NCI-H2196 treated with DMSO at 0.1 percent for 48 hours (cell line): Measurements from ENCODE around the gene IL1RAP.
"Not testable (repeated sequence)": the region's sequence is repeated elsewhere in the genome, so short reads cannot be mapped to it uniquely, and the experiment has no call there.

Source experiments
- DNase-seq: peaks from one replicate; lab custom pipeline; 2025; ENCODE audit not compliant: unreplicated experiment; lab: John Stamatoyannopoulos, UW

Gene IL1RAP

GRCh38 chr3:190505381-190506003 lies 8.4 kb upstream of the IL1RAP start:
- DNase-seq: no peak

GRCh38 chr3:190506271-190506670 lies 7.6 kb upstream of the IL1RAP start:
- no peak for DNase-seq

GRCh38 chr3:190512666-190513065 lies 1.2 kb upstream of the IL1RAP start:
- no peak for DNase-seq

- no peak for DNase-seq
These were observed 698 bp downstream of the IL1RAP start for GRCh38 chr3:190514413-190515153.

- no peak for DNase-seq
These were observed 2.5 kb downstream of the IL1RAP start for GRCh38 chr3:190516416-190516815.

GRCh38 chr3:190517687-190518086 lies 3.8 kb downstream of the IL1RAP start:
- DNase-seq: no peak

- not testable (repeated sequence) for DNase-seq
These were observed 4.6 kb downstream of the IL1RAP start for GRCh38 chr3:190518531-190518930.

GRCh38 chr3:190519886-190520285 lies 6.0 kb downstream of the IL1RAP start:
- DNase-seq: no peak

- DNase-seq: no peak
These were observed 8.1 kb downstream of the IL1RAP start for GRCh38 chr3:190521998-190522397.

- no peak for DNase-seq
These were observed 8.8 kb downstream of the IL1RAP start for GRCh38 chr3:190522621-190523222.

- DNase-seq: no peak
These were observed 11.1 kb downstream of the IL1RAP start for GRCh38 chr3:190524942-190525341.

GRCh38 chr3:190525634-190526033 lies 11.7 kb downstream of the IL1RAP start:
- no peak for DNase-seq

- DNase-seq: no peak
These were observed 13.2 kb downstream of the IL1RAP start for GRCh38 chr3:190526787-190527762.

- no peak for DNase-seq
These were observed 14.8 kb downstream of the IL1RAP start for GRCh38 chr3:190528706-190529105.

- no peak for DNase-seq
These were observed 17.5 kb downstream of the IL1RAP start for GRCh38 chr3:190531406-190531805.

- DNase-seq: no peak
These were observed 18.9 kb downstream of the IL1RAP start for GRCh38 chr3:190532731-190533203.

GRCh38 chr3:190533511-190534281 lies 19.8 kb downstream of the IL1RAP start:
- no peak for DNase-seq

- no peak for DNase-seq
These were observed 20.5 kb downstream of the IL1RAP start for GRCh38 chr3:190534386-190534785.

GRCh38 chr3:190534986-190535385 lies 21.1 kb downstream of the IL1RAP start:
- no peak for DNase-seq

- no peak for DNase-seq
These were observed 23.3 kb downstream of the IL1RAP start for GRCh38 chr3:190537146-190537545.
